ENCODE measurements around the gene PLEKHA6. TPM values are rescaled to one million over a fixed set of nuclear protein-coding genes. Genes with fewer than 3 reads are reported as not detected.

PLEKHA6 gene
- polyA plus RNA-seq, 3 donors = 0.08 TPM; not detected in 1

DNA sequence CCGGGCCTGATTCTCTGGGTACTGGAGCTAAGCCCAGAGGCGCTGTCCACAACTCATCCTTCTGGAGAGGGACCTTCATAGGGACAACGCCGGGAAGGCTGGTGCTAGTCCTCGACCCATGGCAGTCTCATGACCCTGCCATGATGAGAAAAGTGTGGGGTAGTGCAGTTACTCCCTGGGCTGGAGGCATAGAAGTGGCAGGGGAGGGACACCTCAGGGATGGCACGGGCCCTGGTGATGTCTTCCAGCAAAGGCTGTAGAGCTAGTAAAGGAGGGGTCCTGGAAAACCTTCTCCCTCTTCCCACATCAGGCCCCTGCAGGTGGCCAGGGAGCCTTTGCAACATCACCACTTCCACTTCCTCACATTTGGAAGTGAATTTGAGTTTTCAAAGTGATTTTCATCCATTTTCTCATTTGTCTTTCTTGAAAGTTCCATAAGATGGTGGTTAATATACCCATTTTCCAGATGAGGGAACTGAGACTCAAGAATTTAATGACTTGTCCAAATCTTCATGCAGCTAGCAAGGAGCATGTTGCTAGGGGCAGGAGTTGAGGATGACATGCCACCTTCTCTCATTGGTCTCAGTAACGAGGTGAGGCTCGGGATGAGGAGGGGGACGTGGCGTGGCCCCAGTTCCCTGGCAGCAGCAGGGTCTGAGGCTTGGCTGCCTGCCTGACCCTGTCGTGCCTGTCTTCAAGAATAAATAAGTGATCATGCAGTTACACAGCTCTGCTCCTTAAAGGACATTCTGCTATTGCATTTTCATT lies 142.7 kb downstream of the PLEKHA6 start:
- H3K79me2 ChIP-seq (ENCODE audit: insufficient read depth, low read length) = no peaks in the 10 kb centered on the region
- Mint-ChIP-seq H3K27ac (no peak overlapping the region), H3K36me3 (no peaks in the 10 kb centered on the region), H3K9me3 (no peaks in the 10 kb centered on the region), H3K27me3 (ENCODE audit: low read depth in 3 of 3) (peaks cover 4 to 9% (median 6%) of the 10 kb centered on the region in 3 donors), H3K4me1 (peaks cover 14% of the 10 kb centered on the region), H3K4me3 (no peak overlapping the region)
- H4K20me1 ChIP-seq (ENCODE audit: insufficient read depth, low read length) = no peaks in the 10 kb centered on the region
- no peak overlapping the region for H3K4me3 ChIP-seq (replicated peaks in 1 of 3; ENCODE audit: low read depth in 2 of 3, low read length in 3 of 3)
- 79% methylated on average over 5 of the region's 11 CpGs for WGBS (ENCODE audit: insufficient coverage)
- H3K9ac ChIP-seq (ENCODE audit: insufficient read depth, low read length, poor library complexity, severe bottlenecking) = no peak overlapping the region
- intact Hi-C loops (cut with micrococcal nuclease) = loop anchor here in 1 of 2 donors (5.0 kb wide), 1 partner anchor 145 kb away; no protein-coding TSS in a partner anchor
- H3K27ac ChIP-seq (ENCODE audit: low read depth in 1 of 2, low read length in 2 of 2) = no peak overlapping the region
- H3K36me3 ChIP-seq (replicated peaks in 1 of 2; ENCODE audit: control insufficient read depth in 1 of 2, insufficient read depth in 2 of 2, low read length in 2 of 2) = no peaks in the 10 kb centered on the region
- DNase-seq = no peak
- TF ChIP-seq CTCF (IDR thresholded peaks at IDR 0.05) = no peak
- peaks cover 0 to 5% of the 10 kb centered on the region in 2 donors for H3K27me3 ChIP-seq (ENCODE audit: control insufficient read depth in 2 of 2, insufficient read depth in 2 of 2, low read length in 2 of 2)
- H3K4me1 ChIP-seq (ENCODE audit: control insufficient read depth in 1 of 2, insufficient read depth in 2 of 2, low read length in 2 of 2) = peaks cover 7 to 8% of the 10 kb centered on the region in 2 donors
- no peaks in the 10 kb centered on the region for H3K9me3 ChIP-seq (replicated peaks in 1 of 2; ENCODE audit: control insufficient read depth in 1 of 2, insufficient read depth in 1 of 2, low read length in 2 of 2)
- H2AFZ ChIP-seq (ENCODE audit: insufficient read depth, low read depth, low read length, poor library complexity, severe bottlenecking) = no peak overlapping the region
- H3K4me2 ChIP-seq (replicated peaks; ENCODE audit: extremely low read depth, low read length, poor library complexity, severe bottlenecking) = no peak overlapping the region

DNA sequence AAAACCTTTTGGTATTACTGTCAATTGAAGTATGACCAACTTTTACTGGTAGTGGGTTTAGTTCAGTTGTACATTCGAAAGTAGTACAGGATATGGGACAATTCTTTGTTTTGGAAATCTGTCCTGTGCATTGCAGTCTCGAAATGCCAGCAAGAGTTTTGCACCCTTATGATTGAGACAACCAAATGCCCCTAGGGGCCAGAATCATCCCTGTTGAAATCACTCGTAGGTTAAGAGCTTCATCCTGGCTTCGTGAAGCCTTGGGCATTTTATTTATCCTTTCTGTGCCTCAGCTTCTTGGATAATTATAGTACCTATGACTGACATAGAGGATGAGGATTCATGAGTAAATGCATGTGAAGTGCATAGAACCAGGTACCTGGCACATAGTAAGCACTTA lies 143.5 kb downstream of the PLEKHA6 start:
- DNase-seq = no peak
- Histone ChIP-seq H3K9ac (ENCODE audit: insufficient read depth, low read length, poor library complexity, severe bottlenecking) (no peak overlapping the region), H3K4me2 (replicated peaks; ENCODE audit: extremely low read depth, low read length, poor library complexity, severe bottlenecking) (no peak overlapping the region), H3K4me1 (ENCODE audit: control insufficient read depth in 1 of 2, insufficient read depth in 2 of 2, low read length in 2 of 2) (peaks cover 7 to 8% of the 10 kb centered on the region in 2 donors), H4K20me1 (ENCODE audit: insufficient read depth, low read length) (no peaks in the 10 kb centered on the region), H3K27me3 (ENCODE audit: control insufficient read depth in 2 of 2, insufficient read depth in 2 of 2, low read length in 2 of 2) (peaks cover 0 to 5% of the 10 kb centered on the region in 2 donors), H3K4me3 (replicated peaks in 1 of 3; ENCODE audit: low read depth in 2 of 3, low read length in 3 of 3) (no peak overlapping the region), H2AFZ (ENCODE audit: insufficient read depth, low read depth, low read length, poor library complexity, severe bottlenecking) (no peak overlapping the region), H3K27ac (ENCODE audit: low read depth in 1 of 2, low read length in 2 of 2) (no peak overlapping the region), H3K36me3 (replicated peaks in 1 of 2; ENCODE audit: control insufficient read depth in 1 of 2, insufficient read depth in 2 of 2, low read length in 2 of 2) (no peaks in the 10 kb centered on the region), H3K9me3 (replicated peaks in 1 of 2; ENCODE audit: control insufficient read depth in 1 of 2, insufficient read depth in 1 of 2, low read length in 2 of 2) (no peaks in the 10 kb centered on the region), H3K79me2 (ENCODE audit: insufficient read depth, low read length) (no peaks in the 10 kb centered on the region)
- Mint-ChIP-seq H3K9me3 (no peaks in the 10 kb centered on the region), H3K27ac (no peak overlapping the region), H3K4me1 (peaks cover 14% of the 10 kb centered on the region), H3K36me3 (no peaks in the 10 kb centered on the region), H3K4me3 (no peak overlapping the region), H3K27me3 (ENCODE audit: low read depth in 3 of 3) (peaks cover 4 to 8% (median 6%) of the 10 kb centered on the region in 3 donors)
- no peak for TF ChIP-seq CTCF (IDR thresholded peaks at IDR 0.05)
- WGBS (ENCODE audit: insufficient coverage) = 95% methylated on average over 2 of the region's 4 CpGs
- intact Hi-C loops (cut with micrococcal nuclease) = loop anchor here in 1 of 2 donors (5.0 kb wide), 1 partner anchor 146 kb away; no protein-coding TSS in a partner anchor

Data from CD14-positive monocyte (primary cell).